OCI-LY7 (cell line): ENCODE data around the gene ALG9. TPM values are rescaled to one million over a fixed set of nuclear protein-coding genes. Genes with fewer than 3 reads are reported as not detected.

ENCODE experiments used
- BruUV-seq: library from RNA; stranded (reverse); fragments of 400-500 nt; replicated peaks from 2 replicates; lab custom pipeline; 2021; lab: Mats Ljungman, UMichigan
- CTCF ChIA-PET: fragments of 300-600 bp; sonication (Branson Sonifier 250); formaldehyde crosslinking; loops from one replicate; lab custom pipeline; 2022; ENCODE audit warnings: antibody characterized with exemption; ENCODE audit not compliant: unreplicated experiment; lab: Charles Lee
- POLR2A ChIA-PET: fragments of 300-600 bp; sonication (Branson Sonifier 250); formaldehyde crosslinking; loops from one replicate; lab custom pipeline; 2022; ENCODE audit warnings: antibody characterized with exemption; lab: Charles Lee
- DNase-seq: peaks from one replicate; pipeline ENCODE4 v3.0.0-alpha.2; 2015; ENCODE audit warnings: low spot score
- H2AFZ ChIP-seq: fragments of 200-600 bp; sonication (generic), shearing (Covaris generic); 2 replicates; pipeline ENCODE4 v1.6.1; 2014; ENCODE audit warnings: mild to moderate bottlenecking, antibody characterized with exemption, low read length, moderate library complexity
- H3K27ac ChIP-seq: fragments of 200-600 bp; sonication (generic); 2 replicates; pipeline ENCODE4 v1.5.1; 2014; ENCODE audit warnings: mixed run types, low read depth, mild to moderate bottlenecking, moderate library complexity, low read length, inconsistent platforms; ENCODE audit not compliant: poor library complexity, severe bottlenecking
- H3K36me3 ChIP-seq: fragments of 200-600 bp; sonication (generic); 2 replicates; pipeline ENCODE4 v1.6.1; 2014; ENCODE audit warnings: mild to moderate bottlenecking, antibody characterized with exemption, low read length, moderate library complexity, mixed read lengths; ENCODE audit not compliant: insufficient read depth
- H3K4me1 ChIP-seq: fragments of 200-600 bp; sonication (generic); 2 replicates; pipeline ENCODE4 v1.5.1; 2014; ENCODE audit warnings: mild to moderate bottlenecking, low read length; ENCODE audit not compliant: insufficient read depth, poor library complexity, severe bottlenecking
- H3K4me2 ChIP-seq: fragments of 200-600 bp; sonication (generic); 2 replicates; pipeline ENCODE4 v1.6.1; 2014; ENCODE audit warnings: mild to moderate bottlenecking, low read length
- H3K4me3 ChIP-seq: fragments of 200-600 bp; sonication (generic); 2 replicates; pipeline ENCODE4 v1.5.1; 2014; ENCODE audit warnings: mild to moderate bottlenecking, low read depth, low read length; ENCODE audit not compliant: poor library complexity, severe bottlenecking
- H3K79me2 ChIP-seq: fragments of 200-600 bp; sonication (generic); 2 replicates; pipeline ENCODE4 v1.6.1; 2016; ENCODE audit warnings: low read depth, mild to moderate bottlenecking, low read length, moderate library complexity, mixed read lengths; ENCODE audit not compliant: insufficient read depth
- H3K9me2 ChIP-seq: fragments of 200-600 bp; sonication (generic); 2 replicates; pipeline ENCODE4 v1.6.1; 2016; ENCODE audit warnings: mild to moderate bottlenecking, low read length, mixed read lengths; ENCODE audit not compliant: insufficient read depth
- H3K9me3 ChIP-seq: fragments of 200-600 bp; sonication (generic); 2 replicates; pipeline ENCODE4 v1.6.1; 2014; ENCODE audit warnings: mild to moderate bottlenecking, mixed run types, low read length, mixed read lengths
- H4K20me1 ChIP-seq: fragments of 200-600 bp; sonication (generic); 2 replicates; pipeline ENCODE4 v1.6.1; 2014; ENCODE audit warnings: mild to moderate bottlenecking, antibody characterized with exemption, low read length, moderate library complexity, mixed read lengths; ENCODE audit not compliant: insufficient read depth
- CTCF ChIP-seq: fragments of 200-600 bp; sonication (generic); conservative IDR thresholded peaks from 2 replicates; pipeline ENCODE4 v1.5.1; 2014; ENCODE audit warnings: mild to moderate bottlenecking, antibody characterized with exemption, low read length, moderate library complexity, mixed read lengths
- EZH2phosphoT487 ChIP-seq: fragments of 200-600 bp; sonication (generic); IDR thresholded peaks from 2 replicates; pipeline ENCODE4 v1.6.1; 2018; ENCODE audit warnings: low read depth, borderline replicate concordance, mild to moderate bottlenecking, mixed run types, antibody characterized with exemption, low read length, moderate library complexity, mixed read lengths
- intact Hi-C: fragments of 100-400 bp; cut with micrococcal nuclease; formaldehyde crosslinking; loops from one replicate; pipeline ENCODE4 v1.10.0; 2022; ENCODE audit not compliant: unreplicated experiment
- total RNA-seq, 2 experiments: library from RNA; depleted of rRNA in 1 of 2; stranded (reverse); fragments of >200 nt in 1 of 2; shearing (Covaris generic) in 1 of 2; gene quantifications; 2 replicates each; pipeline ENCODE4 v1.2.3, GENCODE V29; 2014 to 2022

ALG9 gene
- total RNA-seq, 2 experiments from 2014 or later: 16.8 to 21.6 TPM

DNA sequence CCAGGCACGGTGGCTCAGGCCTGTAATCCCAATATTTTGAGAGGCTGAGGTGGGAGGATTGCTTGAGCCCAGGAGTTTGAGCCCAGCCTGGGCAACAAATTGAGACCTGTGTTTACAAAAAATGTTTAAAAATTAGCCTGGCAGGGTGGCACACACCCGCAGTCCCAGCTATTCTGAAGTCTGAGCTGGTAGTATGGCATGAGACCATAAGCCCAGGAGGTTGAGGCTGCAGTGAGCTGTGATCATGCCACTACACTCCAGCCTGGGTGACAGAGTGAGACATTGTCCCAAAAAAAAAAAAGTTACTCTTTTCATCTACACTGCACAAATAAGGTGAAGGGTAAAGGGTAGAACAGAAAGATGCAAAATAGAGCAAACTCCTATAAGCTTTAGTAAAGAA lies 82.9 kb downstream of the ALG9 start:
- no peak overlapping the region for H2AFZ ChIP-seq
- POLR2A ChIA-PET: interaction anchor here (0.6 to 1.7 kb wide), 3 partner anchors 10 to 278 kb away, joined by 3 to 8 read pairs (median 5); no protein-coding TSS in a partner anchor
- BruUV-seq: no TSS peak
- intact Hi-C loops: no loop called here
- H3K27ac ChIP-seq: no peak overlapping the region
- CTCF ChIA-PET: interaction anchor here (1.3 kb wide), 1 partner anchor 11 kb away, joined by 3 read pairs; no protein-coding TSS in a partner anchor
- no peaks in the 10 kb centered on the region for H4K20me1 ChIP-seq
- TF ChIP-seq EZH2phosphoT487: no peak
- TF ChIP-seq CTCF: no peak
- no peaks in the 10 kb centered on the region for H3K79me2 ChIP-seq
- H3K4me1 ChIP-seq: no peaks in the 10 kb centered on the region
- no peaks in the 10 kb centered on the region for H3K9me2 ChIP-seq
- H3K4me3 ChIP-seq: no peak overlapping the region
- DNase-seq: no peak
- no peaks in the 10 kb centered on the region for H3K9me3 ChIP-seq
- H3K4me2 ChIP-seq: no peak overlapping the region
- peaks cover 10% of the 10 kb centered on the region; the same call in 1 of the 2 replicates for H3K36me3 ChIP-seq

GRCh38 chr11:111788051-111788450 lies 83.3 kb downstream of the ALG9 start:
- POLR2A ChIA-PET: interaction anchor here (0.6 to 1.7 kb wide), 2 partner anchors 10 to 278 kb away, joined by 5 to 8 read pairs; no protein-coding TSS in a partner anchor
- BruUV-seq: no TSS peak

More at GRCh38 chr11:111788051-111788450, 83.3 kb downstream of the ALG9 start:
- H3K9me2 ChIP-seq: no peaks in the 10 kb centered on the region
- H3K4me1 ChIP-seq: no peaks in the 10 kb centered on the region
- no peak overlapping the region for H2AFZ ChIP-seq
- H3K79me2 ChIP-seq: no peaks in the 10 kb centered on the region
- CTCF ChIA-PET: interaction anchor here (1.3 kb wide), 1 partner anchor 11 kb away, joined by 3 read pairs; no protein-coding TSS in a partner anchor
- intact Hi-C loops: no loop called here
- no peak overlapping the region for H3K4me2 ChIP-seq
- TF ChIP-seq CTCF: no peak
- TF ChIP-seq EZH2phosphoT487: no peak
- H3K36me3 ChIP-seq: peaks cover 10% of the 10 kb centered on the region; the same call in 1 of the 2 replicates
- no peak overlapping the region for H3K27ac ChIP-seq
- H3K4me3 ChIP-seq: no peak overlapping the region
- DNase-seq: no peak
- H4K20me1 ChIP-seq: no peaks in the 10 kb centered on the region
- H3K9me3 ChIP-seq: no peaks in the 10 kb centered on the region
